Cardiac septum (tissue), 1 donor: ENCODE data around the gene C2CD2. TPM values are rescaled to one million over a fixed set of nuclear protein-coding genes. Genes with fewer than 3 reads are reported as not detected.

ENCODE experiments used
- DNase-seq: peaks from one replicate; pipeline ENCODE4 v3.0.0-alpha.2; 2020; ENCODE audit warnings: low spot score
- intact Hi-C: fragments of 100-400 bp; cut with DNase I; formaldehyde crosslinking; loops from one replicate; pipeline ENCODE4 v1.14.0; 2022
- total RNA-seq: library from RNA; stranded (reverse); fragmentation: NEBNext Ultra II Directional; extraction: Animal tissue kit (Norgen Biotek cat#: 25700); gene quantifications from one replicate; pipeline ENCODE4 v1.2.1, GENCODE V29; 2021
- donor health status: DM: no; HTN: no; CAD: no.

The C2CD2 gene
- total RNA-seq, 1 donor from 2014 or later: 7.7 TPM

DNA sequence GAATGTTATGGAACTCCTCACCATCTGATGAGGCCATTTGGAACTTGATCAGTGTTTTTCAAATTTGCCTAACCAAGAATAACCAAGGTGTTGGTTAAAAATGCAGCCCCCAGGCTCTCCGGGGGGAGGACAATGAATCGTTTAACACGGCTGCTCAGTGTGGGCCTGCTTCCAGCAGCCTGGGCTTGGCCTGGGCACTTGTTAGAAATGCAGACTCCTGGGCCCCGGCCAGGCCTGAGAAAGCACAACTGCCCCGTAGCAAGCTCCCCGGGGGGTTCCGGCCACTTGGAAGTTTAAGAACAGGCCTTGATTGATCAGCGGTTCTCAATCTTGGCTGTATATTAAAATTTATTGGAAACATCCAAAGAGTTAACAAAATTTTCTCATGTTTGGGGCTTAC is 22.8 kb upstream of the C2CD2 start:
- intact Hi-C loops: no loop called here
- DNase-seq: no peak

DNA sequence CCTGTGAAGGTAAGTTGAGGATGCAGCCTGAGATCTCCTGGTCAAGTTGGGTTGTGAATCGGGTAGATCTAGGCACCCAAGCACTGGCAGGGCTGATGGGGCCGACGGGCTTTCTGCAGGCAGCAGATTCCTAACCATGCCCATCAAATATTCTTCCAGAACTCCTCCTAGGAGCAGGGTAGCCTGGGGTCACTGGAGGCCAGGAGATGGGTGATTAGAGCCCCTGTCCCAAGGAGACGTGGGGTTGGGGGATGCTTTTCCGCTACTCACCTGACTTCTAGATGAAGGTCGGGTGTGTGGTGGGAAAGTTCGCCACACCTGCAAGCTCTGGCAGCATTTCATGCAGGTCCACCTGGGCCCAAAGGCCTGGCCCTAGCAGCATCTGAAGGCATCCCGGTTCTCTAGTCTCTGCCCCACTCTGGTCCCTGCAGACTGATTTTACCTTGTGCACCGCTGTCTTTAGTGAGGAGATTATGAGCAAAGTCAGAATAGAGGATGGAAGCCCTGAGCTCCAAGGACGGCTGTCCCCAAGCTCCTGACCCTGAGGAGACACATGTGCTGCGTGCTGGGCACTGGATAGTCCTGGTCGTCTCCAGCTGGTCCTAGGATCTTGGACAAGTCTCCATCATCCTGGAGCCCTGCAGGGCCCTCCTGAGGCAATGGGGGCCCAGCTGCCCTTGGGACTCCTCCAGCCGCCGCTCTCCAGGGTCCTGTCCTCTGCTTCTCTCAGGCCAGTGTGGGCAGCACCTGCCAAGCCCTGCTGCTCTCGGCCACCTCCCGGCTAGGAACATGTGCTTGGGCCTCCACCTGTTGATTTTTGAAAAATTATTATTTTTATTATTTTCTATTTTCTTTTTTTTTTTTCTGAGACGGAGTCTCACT is 21.8 kb upstream of the C2CD2 start:
- DNase-seq: no peak
- intact Hi-C loops: no loop called here

DNA sequence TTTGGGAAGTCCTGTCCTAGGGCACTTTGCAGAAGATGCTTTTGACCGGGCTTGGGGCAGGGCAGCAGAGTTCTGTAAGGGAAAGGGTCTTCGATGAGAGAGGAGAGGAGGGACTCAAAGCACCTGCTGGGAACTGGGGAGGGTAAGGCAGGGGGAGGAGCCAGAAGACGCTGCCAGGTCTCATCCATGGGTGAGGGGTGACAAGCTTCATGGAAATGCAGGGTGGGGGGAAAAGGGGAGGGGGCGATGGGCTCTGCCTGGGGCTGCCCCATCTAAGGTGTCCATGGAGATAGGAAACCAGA is 20.9 kb upstream of the C2CD2 start:
- intact Hi-C loops: no loop called here
- no peak for DNase-seq

DNA sequence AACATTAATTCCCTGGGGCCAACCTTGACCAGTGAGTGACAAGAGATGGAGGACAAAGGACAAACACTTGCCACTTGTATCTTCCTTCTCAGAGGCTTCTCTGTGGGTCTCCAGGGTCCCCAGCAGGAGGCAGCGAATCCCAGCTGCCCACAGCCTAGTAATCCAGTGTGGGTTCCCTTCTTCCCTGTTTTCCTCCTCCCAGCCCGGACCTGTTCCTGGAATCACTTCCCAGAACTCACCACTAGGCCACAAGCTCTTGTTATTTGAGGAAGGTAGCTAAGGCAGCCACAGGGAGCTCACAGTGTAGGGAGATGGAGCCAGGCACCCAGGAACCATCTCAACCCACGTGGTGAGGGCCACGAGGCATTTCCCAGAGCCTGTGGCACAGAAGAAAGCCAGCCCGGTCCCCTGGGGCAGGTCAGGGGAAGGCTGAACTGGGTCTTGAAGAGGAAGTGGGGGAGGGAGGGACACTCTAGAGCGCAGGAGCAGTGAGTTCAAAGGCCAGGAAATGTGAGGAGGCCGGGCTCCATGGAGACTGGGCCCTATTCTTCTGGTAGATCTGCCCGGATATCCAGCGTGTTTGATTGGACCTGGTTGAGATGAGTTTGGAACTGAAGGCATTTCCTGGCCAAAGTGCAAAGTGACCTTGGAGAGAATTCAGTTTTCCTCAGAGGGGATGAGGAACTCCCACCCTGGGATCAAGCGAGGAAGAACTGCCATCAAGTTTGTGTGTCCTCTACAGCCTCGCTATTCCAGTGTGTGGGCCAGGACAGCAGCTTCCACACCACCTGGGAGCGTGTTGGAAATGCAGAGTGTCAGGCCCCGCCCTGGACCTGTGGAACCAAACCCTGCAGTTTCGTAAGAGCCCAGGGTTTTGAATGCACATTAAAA is 20.3 kb upstream of the C2CD2 start:
- intact Hi-C loops: no loop called here
- no peak for DNase-seq

DNA sequence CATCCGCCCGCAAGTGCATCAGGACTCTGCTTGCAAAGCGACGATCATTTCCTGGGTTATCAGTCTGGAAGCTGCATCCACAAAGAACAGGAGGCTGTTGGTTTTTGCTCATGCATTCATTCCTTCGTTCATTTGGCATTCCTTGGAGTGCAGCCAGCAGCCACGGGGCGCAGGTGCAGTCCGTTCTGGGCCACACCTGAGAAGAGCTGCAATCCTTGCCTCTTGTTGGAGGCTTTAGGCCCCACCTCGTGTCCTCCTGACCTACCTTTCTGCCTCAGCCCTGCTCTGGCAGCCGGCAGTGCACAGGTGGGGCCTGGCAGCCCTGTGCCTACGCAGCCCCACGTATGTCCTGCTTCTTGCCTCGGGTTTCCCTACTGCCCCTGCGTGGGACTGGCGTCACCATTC is 19.6 kb upstream of the C2CD2 start:
- DNase-seq: no peak
- intact Hi-C loops: no loop called here

DNA sequence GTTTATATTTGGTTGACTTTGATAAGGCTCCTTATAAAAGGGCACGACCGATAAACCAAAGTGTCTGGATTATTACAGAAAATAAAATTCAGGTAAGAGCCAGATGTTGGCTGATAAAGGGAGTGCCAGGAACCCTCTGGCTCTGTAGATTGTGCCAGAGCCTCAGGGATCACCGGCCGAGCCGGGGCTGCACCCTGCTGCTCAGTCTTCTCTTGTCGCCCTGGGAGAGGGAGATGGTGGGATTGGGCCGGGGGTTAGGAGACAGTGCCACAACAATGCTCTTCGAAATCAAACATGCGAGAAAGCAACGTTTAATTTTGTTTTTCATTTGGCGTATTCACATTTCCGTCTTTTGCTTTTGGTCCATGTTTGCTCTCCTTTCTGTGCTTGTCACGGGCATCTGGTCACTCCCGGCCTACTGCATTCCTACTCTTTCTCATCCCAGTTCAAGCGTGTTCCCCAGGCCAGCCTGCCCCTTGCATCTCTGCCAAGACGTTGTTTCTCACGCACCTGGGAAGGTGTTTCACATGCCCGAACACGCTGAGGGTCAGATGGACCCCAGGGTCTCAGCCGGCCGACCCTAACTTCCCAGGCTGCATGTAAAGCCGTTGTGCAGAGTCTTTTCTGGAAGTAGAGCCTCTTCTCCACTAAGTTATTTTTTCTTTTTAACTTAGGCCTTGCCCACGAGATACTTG is 18.8 kb upstream of the C2CD2 start:
- DNase-seq: no peak
- intact Hi-C loops: no loop called here

DNA sequence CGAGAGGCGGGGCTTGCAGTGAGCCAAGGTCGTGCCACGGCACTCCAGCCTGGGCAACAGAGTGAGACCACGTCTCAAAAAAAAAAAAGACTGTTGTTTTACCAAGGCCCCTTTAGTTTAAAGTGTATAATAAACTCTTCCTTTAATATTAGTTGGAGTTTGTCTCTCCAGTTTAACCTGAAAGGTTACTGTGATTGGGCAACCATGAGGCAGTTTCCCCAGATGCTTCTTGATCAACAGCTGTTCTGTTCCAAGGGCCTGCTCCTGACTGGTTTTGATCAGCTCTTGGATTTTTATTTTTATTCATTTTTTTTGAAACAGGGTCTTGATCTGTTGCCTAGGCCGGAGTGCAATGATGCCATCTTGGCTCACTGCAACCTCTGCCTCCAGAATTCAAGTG is 18.1 kb upstream of the C2CD2 start:
- intact Hi-C loops: no loop called here
- DNase-seq: no peak

DNA sequence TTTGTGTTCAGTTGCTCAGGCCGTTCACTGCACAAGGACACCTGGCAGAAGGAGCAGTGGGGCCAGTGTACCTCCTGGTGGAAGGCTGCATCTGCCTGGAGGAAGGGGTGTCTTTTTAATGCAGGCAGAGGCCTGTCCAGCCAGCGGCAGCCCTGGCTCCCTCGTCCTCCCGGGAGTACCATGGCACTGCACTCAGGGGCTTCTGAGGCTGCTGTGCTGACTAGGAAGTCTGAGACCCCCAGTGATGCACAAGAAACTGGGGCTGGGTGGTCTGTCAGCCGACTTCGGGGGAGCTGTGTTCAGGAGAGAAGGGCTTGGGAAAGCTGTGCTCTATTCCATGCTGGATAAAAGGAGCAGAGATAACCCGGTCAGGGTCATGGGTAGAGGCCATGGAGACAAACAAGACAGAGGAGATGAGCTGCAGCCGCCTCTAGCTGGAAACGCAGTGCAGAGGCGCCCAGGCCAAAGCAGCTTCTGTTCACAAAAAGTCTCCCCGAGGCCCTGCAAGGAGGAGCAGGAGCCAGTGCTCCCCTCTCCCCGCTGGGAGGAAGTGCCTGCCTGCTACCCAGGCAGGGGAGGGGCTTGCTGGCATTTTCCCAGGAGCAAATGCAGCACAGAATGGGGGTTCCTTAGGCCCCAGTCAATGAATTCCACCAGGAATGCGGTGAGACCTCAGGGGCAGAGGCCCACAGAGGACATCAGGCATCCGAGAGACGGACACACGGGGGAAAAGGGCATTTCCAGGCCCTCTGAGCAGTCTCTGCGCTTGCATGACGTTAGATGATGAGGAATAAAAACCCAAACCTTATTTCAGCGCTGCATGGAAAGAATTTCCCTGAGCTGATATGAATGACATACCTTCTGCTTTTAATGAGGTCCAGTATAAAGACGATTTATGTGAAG is 17.2 kb upstream of the C2CD2 start:
- no peak for DNase-seq
- intact Hi-C loops: no loop called here

DNA sequence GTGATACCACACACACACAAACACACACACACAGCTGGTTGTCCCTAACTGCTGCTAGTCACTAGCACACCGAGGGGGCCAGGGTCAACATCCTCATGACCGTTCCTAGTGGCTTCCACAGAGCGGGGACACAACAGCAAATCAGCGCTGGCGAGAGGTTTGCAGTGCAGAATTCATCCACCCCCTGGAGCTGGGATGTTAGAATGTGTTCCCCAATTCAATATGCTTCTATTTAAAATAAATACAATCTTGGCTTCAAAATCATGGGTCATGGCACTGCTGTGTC is 16.2 kb upstream of the C2CD2 start:
- intact Hi-C loops: no loop called here
- no peak for DNase-seq

DNA sequence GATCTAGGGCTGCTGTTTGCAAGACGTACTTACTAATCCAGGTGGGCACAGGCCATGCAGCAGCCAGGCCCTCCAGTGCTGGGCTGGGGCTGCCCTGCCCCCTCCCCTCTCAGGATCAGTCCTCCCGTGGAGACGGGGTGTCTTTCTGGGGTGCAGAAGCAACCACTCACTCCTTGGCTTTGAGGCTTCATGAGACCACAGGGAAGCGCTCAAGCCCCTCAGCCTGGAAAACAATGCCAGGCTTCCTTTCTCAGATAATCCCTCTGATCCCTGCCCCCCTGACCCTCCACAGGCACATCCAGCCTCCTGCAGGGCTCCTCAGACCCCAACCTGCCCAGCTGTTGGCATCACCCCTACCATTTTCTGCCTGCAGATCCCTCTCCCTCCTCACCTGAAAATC is 13.9 kb upstream of the C2CD2 start:
- no peak for DNase-seq
- intact Hi-C loops: no loop called here

DNA sequence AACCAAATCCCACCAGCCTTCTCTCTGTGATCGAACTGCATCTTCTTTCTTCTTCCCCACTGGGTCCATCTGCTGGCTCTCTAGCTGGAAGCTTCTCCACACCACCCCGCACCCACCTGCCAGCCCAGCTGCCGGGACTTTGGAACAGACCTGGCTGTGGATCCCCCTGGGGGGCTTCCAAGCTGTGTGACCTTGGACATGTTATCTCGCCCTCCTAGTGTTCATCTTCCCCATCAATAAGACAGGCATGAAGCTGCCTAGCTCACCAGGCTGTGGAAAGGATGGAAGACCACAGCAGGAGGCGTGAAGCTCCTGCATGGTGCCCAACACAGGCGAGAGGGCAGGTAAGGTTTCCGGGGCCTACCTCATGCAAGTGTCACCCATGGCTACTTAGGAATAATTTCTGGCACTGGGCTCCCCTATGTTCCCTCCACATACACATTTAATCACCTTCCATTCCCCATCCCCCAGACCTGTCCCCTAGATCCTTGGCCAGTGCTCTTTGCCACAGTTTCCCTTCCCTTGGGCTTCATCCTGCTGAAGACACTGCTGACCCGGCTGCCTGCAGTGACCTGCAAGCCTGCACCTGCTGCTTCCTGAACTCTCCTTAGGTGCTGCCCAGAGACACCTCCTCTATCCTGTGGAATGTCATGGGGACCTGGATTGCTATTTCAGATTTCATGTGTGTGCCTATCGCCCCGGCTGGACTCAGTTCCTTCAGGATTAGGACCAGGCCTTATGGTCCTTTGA is 13.2 kb upstream of the C2CD2 start:
- intact Hi-C loops: no loop called here

DNA sequence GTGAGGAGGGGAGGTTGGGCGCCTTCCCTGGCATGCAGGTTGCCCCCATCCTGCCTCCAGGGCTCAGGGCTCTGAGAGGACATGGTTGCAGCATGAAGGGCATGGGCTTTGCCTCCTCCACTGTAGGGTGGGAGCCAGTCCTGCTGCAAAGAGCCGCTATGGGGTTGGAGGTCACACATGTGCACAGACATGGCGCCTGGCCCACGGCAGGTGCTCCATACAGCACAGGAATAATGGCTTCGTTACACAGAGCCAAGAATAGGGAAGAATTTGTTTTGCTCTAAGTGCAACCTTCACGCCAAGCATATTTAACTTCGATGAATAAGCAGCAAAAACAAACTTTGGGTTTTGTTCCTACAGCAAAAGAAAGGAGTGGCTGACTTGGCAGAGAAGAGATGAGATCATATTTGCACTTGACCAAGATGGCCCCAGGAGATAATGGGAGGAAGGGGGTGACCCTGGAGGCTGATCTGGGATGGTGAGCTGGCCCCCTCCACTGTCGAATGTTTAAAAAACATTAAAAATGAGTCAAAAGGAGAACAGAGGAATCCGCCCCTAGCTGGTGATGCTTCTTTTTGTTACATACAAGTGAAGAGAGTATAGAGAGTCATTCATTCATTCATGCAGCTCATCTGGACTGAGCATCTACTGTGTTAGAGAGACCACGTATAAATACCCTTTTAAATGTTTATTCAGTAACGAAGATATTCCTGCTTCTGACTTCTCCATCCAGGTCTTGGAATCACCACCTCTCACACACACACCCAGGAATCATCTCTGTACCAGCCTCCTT is 12.4 kb upstream of the C2CD2 start:
- intact Hi-C loops: no loop called here
- DNase-seq: no peak

More for the DNA sequence above, 13.2 kb upstream of the C2CD2 start:
- no peak for DNase-seq

DNA sequence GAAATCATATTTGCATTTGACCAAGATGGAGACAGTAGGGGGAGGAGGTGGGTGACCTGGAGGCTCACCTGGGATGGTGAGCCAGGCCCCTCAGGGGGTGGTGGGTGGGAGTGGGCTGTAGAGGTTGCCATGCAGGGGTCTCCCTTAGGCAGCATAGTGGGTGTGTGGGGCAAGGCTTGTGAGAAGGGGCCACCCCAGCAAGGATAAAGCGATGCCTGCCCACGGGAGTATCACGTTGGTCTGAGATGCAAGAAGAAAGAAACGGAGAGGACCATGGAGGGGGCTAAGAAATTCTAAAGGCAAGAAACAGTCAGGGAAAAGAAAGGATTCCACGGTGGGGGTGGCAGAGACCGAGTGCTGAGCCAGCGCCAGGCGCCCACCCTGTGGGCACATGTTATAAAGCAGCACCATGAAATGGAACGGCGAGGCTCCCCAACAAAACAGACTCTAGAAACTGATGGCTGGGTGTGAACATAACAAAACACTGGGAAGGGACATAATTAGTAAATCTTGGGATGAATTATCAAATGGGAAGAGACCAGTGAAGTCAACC is 11.7 kb upstream of the C2CD2 start:
- intact Hi-C loops: no loop called here
- DNase-seq: no peak

DNA sequence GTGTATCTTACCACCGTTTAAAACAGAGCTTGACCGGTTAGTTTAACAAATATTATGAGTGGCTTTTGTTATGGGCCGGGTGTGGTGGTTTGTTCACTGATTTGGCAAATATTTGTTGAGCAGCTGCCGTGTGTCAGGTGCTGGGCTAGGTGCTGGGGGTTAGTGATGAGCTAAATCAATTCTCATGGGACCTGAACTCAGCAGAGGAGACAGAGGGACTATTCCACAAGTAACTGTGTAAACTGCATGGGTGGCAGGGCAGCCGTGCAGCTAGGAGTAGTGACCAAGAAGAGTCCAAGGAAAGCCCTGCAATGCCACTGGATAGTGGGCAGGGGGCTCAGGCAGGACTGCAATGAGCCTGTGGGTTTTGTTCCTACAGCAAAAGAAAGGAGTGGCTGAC is 11.2 kb upstream of the C2CD2 start:
- DNase-seq: no peak
- intact Hi-C loops: no loop called here

DNA sequence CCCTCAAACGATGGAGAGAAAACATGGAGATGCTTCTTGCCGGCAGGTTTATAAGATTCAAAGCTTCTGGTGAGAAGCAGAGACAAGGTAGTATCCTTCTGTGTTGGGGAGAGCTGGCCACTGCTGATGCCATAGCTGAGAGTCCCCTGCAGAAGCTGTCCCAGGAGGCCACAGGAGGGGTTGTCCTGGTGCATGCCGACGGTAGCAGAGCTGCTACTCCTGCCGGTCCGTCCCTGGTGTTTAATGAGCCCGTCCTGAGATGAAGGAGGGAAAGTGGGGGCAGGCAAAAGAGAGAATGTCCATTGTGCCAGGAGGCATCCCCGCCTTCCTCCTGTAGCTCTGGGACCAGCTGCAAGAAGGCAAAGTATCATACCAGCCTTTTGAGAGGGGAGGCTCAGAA is 10.4 kb upstream of the C2CD2 start:
- no peak for DNase-seq
- intact Hi-C loops: no loop called here

DNA sequence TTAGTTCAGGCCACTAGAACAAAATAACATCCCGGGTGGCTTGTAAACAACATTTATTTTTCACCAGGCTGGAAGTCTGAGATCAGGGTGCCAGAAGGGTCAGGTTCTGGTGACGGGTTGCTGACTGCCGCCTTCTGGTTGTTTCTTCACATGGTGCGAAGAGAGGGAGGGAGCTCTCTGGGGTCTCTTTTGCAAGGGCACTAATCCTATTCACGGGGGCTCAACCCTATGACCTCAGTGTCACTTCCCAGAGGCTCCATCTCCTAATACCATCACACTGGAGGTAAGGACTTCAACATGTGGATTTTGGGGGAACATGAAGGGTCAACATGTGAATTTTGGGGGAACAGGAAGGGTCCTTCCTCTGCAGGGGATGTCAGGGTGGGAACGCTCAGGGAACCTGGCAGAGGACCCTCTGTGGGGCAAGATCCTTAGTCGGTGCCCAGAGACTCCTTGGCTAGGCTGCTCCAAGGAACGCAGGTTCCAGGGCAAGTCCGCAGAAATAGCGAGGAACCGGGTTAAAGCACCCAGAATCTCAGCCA is 8.7 kb upstream of the C2CD2 start:
- intact Hi-C loops: no loop called here
- no peak for DNase-seq

DNA sequence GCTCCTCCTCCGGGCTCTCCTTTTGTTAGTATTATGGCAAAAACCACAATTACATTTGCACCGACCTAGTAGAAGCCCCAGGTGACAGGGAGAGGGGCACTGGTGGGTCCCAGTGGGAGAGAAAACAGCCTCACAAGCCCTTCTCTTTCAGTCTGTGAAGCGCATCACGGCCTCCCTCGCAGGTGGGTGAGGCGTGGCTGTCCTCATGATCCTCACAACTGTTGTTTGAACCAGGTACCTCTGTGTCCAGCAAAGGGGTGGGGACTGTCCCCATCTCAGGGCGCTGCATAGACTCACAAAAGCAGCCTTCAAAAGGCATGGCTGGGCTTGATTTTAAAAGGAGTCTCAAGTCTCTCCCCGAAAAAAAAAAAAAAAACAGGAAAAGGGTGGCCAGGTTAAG is 7.9 kb upstream of the C2CD2 start:
- intact Hi-C loops: no loop called here
- DNase-seq: no peak

DNA sequence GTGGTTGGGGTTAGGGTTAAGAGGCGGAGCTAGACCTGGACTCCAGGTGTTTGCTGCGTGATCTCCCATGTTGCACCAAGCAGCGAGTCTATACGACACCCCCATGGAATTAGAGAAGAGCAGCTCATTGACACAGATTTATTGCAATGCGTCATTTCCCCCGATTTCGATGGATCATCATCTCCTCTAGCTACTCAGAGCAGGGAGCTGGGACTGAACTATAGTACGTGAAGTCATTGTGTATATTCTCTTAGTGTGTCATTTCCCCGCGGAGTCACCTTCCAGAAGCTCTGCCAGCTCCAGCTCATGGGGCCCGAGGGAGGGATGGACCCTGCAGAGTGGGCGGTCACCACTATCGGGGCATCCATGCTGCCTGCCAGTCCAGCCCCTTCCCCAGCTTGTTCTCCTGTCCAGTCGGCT is 7.5 kb upstream of the C2CD2 start:
- intact Hi-C loops: no loop called here
- DNase-seq: no peak
